Stimulated activated naive CD8-positive, alpha-beta T cell treated with anti-CD3 and anti-CD28 coated beads, Interleukin-15, Interleukin-2, amounts not matched to agents 100 ng/mL and 50 ng/mL, for 24 hours (primary cell): ENCODE results near the gene CHI3L2.

ENCODE experiments used
- H3K27ac Mint-ChIP-seq: one replicate; pipeline ENCODE4 v1.8.0; 2021; ENCODE audit warnings: mild to moderate bottlenecking, mixed read lengths
- H3K27me3 Mint-ChIP-seq: one replicate; pipeline ENCODE4 v1.8.0; 2021; ENCODE audit warnings: mixed read lengths
- H3K36me3 Mint-ChIP-seq: one replicate; pipeline ENCODE4 v1.8.0; 2021; ENCODE audit warnings: low read depth, mixed read lengths
- H3K4me1 Mint-ChIP-seq: one replicate; pipeline ENCODE4 v1.8.0; 2021; ENCODE audit warnings: low read depth, mixed read lengths
- H3K4me3 Mint-ChIP-seq: one replicate; pipeline ENCODE4 v1.8.0; 2021; ENCODE audit warnings: mild to moderate bottlenecking, mixed read lengths
- H3K9me3 Mint-ChIP-seq: one replicate; pipeline ENCODE4 v1.8.0; 2021; ENCODE audit warnings: mixed read lengths

CHI3L2 gene

DNA sequence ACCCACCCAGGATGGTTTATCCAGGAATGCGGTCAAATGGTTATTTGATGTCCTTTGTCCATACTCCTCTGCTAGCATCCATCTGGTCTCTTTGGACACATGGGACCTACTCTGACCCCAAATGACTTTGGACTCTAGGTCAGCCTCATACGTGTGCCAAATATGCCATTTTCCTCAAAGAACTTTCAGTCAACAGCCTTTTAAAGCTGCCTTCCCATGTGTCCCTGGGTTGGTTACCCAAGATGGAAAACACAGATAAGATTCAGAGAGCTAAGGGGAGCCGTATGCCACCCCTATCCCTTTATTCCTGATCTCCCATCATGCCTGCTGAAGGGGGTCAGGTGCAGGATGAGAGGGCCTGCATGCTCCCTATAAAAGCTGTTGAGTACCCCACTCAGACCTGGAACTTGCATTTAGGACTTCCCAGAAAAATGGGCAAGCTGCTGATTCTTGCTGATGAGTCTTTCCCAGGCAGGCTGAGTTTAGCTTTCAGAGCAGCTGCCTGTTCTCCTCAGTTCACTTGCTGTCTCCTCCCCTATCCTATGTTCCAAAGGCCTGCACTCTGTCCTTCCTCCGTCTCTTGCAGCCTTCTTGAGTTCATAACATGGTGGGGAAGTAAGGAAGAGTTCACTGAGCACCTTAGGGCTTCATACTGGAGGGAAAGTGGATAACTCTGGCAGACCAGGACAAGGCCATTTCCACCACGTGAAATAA, 19.8 kb downstream of the CHI3L2 start:
- H3K27ac Mint-ChIP-seq, result no peak overlapping the region
- no peaks in the 10 kb centered on the region for H3K27me3 Mint-ChIP-seq
- H3K9me3 Mint-ChIP-seq, result no peaks in the 10 kb centered on the region
- H3K4me3 Mint-ChIP-seq, result no peak overlapping the region
- no peaks in the 10 kb centered on the region for H3K36me3 Mint-ChIP-seq
- H3K4me1 Mint-ChIP-seq, result peaks cover 13% of the 10 kb centered on the region

DNA sequence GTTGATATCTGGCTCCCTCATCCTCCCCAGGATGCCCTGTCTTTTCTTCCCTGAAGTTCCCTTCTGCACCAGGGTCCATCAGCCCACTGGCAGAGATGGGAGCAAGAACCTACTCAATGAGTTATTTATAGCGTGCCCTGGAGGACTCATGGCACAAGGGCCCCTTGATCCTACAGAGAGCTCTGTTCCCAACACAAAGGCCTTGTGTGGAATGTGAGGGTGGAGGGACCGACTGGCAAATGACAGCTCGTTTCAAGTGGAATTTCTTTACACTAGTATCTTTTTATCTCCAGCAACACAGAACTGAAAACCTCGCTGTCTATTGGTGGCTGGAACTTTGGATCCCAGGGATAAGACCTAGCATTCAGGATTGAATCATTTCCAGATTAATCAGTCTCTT, 22.4 kb downstream of the CHI3L2 start:
- H3K27ac Mint-ChIP-seq, result no peak overlapping the region
- H3K4me3 Mint-ChIP-seq, result no peak overlapping the region
- H3K9me3 Mint-ChIP-seq, result no peaks in the 10 kb centered on the region
- no peaks in the 10 kb centered on the region for H3K27me3 Mint-ChIP-seq
- peaks cover 13% of the 10 kb centered on the region for H3K4me1 Mint-ChIP-seq
- H3K36me3 Mint-ChIP-seq, result no peaks in the 10 kb centered on the region

DNA sequence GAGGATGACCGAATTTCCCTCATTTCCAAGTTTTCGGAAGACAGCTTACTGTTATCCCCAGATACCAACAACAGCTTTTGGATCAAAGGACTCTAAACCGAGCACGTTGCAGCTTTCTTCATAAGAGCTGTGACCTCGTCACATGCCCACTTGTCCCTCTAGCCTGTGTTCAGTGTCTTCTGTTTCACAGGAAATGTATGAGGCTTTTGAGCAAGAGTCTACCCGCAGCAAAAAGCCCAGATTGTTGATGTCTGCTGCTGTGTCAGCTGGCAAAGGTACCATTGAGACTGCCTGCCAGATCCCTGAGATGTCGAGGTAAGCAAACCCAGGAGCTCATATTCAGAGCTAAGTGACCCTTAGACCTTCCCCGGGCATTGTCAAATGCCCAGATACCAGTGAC, 24.1 kb downstream of the CHI3L2 start:
- H3K4me3 Mint-ChIP-seq, result no peak overlapping the region
- H3K27ac Mint-ChIP-seq, result no peak overlapping the region
- H3K27me3 Mint-ChIP-seq, result no peaks in the 10 kb centered on the region
- H3K9me3 Mint-ChIP-seq, result no peaks in the 10 kb centered on the region
- H3K36me3 Mint-ChIP-seq, result no peaks in the 10 kb centered on the region
- H3K4me1 Mint-ChIP-seq, result peaks cover 13% of the 10 kb centered on the region

DNA sequence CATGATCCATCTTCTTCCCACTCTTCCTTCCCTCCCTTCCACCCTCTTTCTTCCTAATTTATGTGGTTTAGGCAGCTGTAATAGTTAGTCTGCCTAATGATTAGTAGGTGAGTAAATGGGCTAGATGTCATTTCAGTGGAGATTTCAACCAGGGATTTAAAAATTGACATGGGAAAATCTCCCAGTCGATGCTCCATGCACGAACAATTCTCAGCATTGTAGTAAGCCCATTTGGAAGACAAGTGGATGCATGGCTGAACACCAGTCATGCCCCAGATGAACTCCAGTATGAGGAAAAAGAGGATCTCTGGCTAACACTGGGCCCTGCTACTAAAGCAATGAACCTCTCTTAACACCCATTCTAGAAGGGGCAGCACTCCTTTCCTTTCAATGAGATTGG, 25.3 kb downstream of the CHI3L2 start:
- H3K27ac Mint-ChIP-seq, result no peak overlapping the region
- no peak overlapping the region for H3K4me3 Mint-ChIP-seq

DNA sequence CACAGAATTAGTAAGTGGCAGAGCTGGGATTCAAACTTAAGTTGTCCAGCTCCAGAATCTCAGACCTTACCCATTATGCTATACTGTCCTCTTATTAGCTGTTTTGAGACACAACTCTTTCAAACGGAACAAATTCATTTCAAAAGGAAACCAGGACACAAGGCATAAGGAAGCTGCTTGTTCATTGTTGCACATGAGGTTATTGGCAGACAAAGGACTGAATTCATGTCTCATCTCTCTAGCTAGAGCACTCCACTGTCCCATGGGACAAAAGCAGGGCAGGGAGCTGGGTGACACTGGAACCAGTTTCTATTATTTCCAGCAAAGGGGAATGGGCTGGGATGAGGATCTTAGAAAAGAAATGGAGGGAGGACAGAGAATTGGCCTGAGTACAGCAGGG, 26.4 kb downstream of the CHI3L2 start:
- Mint-ChIP-seq H3K36me3 (no peaks in the 10 kb centered on the region), H3K27ac (no peak overlapping the region), H3K9me3 (no peaks in the 10 kb centered on the region), H3K4me1 (peaks cover 13% of the 10 kb centered on the region), H3K4me3 (no peak overlapping the region), H3K27me3 (no peaks in the 10 kb centered on the region)

More for the DNA sequence above, 25.3 kb downstream of the CHI3L2 start:
- Mint-ChIP-seq H3K4me1 (peaks cover 13% of the 10 kb centered on the region), H3K27me3 (no peaks in the 10 kb centered on the region), H3K36me3 (no peaks in the 10 kb centered on the region), H3K9me3 (no peaks in the 10 kb centered on the region)

DNA sequence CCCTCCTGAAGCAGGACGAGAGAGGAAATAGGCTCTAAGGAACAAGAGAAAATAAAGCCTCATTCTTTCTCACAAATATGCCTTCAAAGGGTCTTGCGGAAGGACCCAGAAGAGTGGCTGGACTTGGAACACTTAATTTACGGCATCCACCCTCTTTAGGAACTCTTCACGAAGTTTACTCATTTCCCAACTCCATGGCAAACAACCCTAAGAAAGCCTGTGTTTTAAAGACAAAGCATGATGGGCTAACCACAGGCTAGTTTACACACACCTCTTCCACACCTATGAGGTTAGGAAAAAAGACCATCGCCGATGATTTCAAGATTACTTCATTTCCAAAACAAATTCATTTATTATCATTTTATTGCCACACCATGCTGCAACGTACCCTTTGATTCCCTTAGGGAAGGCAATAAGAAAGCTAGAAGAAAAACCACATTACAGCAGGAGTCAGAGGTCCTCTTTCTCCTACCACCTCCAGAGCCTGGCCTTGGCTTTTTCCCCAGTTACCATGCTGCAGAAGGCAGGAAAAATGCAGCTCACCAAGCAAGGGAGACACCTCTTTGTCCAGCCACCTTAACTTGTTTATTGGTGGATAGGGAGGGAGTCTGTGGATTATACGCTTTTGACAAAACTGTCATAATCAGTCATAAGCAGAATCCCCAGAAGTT, 29.6 kb downstream of the CHI3L2 start:
- Mint-ChIP-seq H3K4me3 (no peak overlapping the region), H3K9me3 (no peaks in the 10 kb centered on the region), H3K27ac (no peak overlapping the region), H3K27me3 (no peaks in the 10 kb centered on the region), H3K4me1 (peaks cover 2% of the 10 kb centered on the region), H3K36me3 (no peaks in the 10 kb centered on the region)

DNA sequence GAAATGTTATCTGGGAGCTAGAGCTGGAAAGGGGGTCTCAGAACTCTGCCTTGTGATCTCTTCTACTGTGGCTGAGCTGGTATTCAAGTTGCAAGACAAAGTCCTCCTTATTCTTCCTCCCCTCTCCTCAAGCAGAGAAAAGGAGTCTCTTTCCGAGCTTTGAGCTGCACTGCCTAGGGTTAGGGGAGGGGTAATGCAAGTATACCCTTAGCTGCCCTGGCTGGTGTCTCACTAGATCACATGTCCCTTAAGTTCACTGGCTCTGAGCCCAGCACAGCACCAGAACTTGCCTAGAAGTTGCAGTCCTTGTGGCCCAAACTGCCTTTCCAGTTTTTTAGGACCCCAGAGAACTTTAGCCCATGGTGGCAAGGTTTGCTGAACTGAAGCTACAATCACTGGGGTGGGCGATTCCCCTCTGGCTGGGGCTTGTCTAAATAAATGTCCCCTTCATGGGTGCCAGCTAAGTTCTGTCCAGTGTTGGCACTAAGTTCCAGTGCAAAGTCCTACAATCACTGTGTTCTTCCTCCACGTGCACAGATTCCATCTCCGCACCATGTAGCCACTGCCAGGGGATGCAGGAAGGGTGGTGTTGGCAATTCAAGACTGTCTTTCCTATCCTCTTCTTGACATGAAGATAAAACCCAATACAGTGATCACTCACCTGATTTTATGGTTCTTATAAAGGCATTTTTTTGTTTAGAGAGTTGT, 40.4 kb downstream of the CHI3L2 start:
- no peaks in the 10 kb centered on the region for H3K36me3 Mint-ChIP-seq
- H3K4me1 Mint-ChIP-seq, result peaks cover 10% of the 10 kb centered on the region
- no peak overlapping the region for H3K27ac Mint-ChIP-seq
- H3K27me3 Mint-ChIP-seq, result peaks cover 36% of the 10 kb centered on the region
- H3K4me3 Mint-ChIP-seq, result no peak overlapping the region
- peaks cover 32% of the 10 kb centered on the region for H3K9me3 Mint-ChIP-seq

DNA sequence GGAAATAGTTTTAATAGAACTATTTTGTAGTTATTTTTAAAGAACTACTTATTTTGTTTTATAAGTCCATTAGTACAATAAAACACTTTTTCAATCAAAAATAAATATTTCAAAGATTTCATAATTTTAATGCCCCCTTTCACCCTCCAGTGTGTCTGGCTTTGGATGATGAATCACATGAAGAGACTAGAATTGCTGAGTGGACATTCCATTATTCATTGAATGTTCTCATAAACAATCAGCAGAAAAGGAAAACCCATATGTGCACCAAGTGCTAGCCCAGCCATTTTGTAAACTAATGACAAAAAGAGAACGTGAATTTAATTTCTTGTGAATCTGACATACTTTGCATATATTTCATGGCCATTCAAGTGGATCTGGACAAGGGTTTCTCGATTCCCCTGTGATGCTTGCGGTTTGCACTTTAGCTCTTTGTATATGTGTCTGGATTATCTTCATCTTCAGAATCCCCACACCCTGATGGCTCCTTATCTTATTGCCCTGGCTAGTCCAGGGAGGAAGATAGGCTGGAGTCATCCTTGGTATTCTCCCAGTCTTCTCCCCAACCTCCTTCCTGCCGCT, 42.4 kb downstream of the CHI3L2 start:
- Mint-ChIP-seq H3K27ac (no peak overlapping the region), H3K4me1 (peaks cover 18% of the 10 kb centered on the region), H3K36me3 (no peaks in the 10 kb centered on the region), H3K9me3 (peaks cover 17% of the 10 kb centered on the region), H3K4me3 (no peak overlapping the region), H3K27me3 (peaks cover 36% of the 10 kb centered on the region)

DNA sequence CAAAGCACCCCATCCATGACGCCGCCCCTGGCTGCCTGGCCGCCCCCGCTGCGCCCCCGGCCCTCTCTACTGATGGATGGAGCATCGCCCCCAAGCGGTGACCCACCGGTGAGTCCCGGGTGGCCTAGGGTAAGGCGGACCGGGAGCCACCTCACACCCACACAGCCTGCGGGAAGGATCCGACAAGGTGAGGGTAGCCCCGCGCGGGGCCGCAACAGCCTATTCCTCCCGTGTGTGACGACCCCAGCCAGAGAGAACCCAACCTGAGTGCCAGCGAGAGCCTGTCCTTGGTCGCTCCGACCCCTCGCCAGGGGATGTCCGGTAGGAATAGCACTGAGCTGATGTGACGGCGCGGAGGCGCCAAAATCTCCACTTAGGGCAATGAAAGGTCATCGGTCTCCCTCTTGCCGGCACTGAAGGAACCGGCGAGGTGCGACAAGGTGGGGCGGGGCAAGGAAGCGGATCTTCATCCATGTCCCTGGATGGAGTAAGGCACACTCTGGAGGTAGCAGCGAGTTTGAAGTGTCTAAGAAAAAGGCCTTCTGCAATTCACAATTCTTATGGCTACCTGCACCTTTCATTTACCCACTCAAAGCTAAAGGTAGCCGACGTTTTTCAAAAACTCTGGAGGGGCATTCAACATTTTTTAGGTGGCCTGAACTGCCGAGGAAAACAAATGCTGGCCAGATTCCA, 43.4 kb downstream of the CHI3L2 start:
- peaks cover 33% of the 10 kb centered on the region for H3K27me3 Mint-ChIP-seq
- H3K27ac Mint-ChIP-seq, result no peak overlapping the region
- H3K4me1 Mint-ChIP-seq, result peaks cover 28% of the 10 kb centered on the region
- H3K36me3 Mint-ChIP-seq, result no peaks in the 10 kb centered on the region
- peaks cover 7% of the 10 kb centered on the region for H3K9me3 Mint-ChIP-seq
- peak overlapping the region; percentile 60 for H3K4me3 Mint-ChIP-seq

DNA sequence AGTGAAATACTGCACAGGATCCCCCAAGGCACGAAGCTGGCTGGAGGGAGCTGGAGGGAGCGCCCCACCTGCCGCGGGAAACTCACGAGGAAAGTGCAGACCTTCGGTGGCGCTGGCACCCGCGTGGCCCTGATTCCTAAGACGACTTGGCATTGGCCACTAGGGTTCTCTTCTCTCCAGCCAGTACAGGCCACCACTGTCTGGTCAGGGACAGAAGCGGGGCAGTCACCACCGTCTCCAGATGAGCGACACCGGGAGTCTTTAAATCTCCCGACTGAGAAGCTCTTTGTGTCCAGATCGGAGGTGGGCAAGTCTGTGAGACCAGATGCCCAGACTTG, 43.9 kb downstream of the CHI3L2 start:
- Mint-ChIP-seq H3K36me3 (no peaks in the 10 kb centered on the region), H3K4me3 (peak overlapping the region; percentile 60), H3K9me3 (peaks cover 2% of the 10 kb centered on the region), H3K4me1 (peaks cover 34% of the 10 kb centered on the region), H3K27me3 (peaks cover 33% of the 10 kb centered on the region), H3K27ac (no peak overlapping the region)

DNA sequence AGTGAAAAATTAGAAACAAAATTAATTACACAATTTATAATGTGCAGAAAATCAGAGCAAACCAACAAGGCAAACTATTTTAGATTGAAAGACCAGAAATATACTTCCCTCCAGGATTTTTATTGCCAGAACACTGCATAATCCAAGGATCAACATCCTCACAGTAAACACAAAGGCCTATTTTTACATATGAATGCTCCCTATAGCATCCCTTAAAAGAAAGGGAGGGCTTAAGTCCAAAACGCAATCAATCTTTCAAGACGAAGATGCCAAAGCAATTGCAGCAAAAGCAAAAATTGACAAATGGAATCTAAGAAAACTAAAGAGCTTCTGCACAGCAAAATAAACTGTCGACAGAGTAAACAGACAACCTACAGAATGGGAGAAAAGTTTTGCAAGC, 44.6 kb downstream of the CHI3L2 start:
- Mint-ChIP-seq H3K27me3 (peaks cover 33% of the 10 kb centered on the region), H3K4me3 (no peak overlapping the region)

DNA sequence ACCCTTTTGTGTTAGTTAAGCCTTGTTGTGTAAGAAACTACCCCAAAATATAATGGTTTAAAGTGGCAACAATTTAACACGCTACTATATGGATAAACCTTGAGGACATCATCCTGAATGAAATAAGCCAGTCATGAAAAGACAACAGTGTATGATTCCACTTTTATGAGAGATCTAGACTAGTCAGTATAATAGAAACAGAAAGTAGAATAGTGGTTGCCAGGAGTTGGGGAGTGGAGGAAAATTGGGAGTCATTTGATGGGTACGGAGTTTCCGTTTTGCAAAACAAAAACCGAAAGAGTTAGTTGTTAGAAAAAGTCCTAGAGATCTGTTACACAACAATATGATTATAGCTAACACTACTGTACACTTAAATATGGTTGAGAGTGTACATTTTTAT, 47.1 kb downstream of the CHI3L2 start:
- Mint-ChIP-seq H3K27me3 (peaks cover 29% of the 10 kb centered on the region), H3K4me1 (peaks cover 49% of the 10 kb centered on the region), H3K4me3 (peak overlapping the region; percentile 50), H3K27ac (peak overlapping the region; percentile 86), H3K9me3 (peaks cover 8% of the 10 kb centered on the region), H3K36me3 (no peaks in the 10 kb centered on the region)

More for the DNA sequence above, 44.6 kb downstream of the CHI3L2 start:
- H3K9me3 Mint-ChIP-seq, result no peaks in the 10 kb centered on the region
- no peaks in the 10 kb centered on the region for H3K36me3 Mint-ChIP-seq
- peaks cover 37% of the 10 kb centered on the region for H3K4me1 Mint-ChIP-seq
- no peak overlapping the region for H3K27ac Mint-ChIP-seq

DNA sequence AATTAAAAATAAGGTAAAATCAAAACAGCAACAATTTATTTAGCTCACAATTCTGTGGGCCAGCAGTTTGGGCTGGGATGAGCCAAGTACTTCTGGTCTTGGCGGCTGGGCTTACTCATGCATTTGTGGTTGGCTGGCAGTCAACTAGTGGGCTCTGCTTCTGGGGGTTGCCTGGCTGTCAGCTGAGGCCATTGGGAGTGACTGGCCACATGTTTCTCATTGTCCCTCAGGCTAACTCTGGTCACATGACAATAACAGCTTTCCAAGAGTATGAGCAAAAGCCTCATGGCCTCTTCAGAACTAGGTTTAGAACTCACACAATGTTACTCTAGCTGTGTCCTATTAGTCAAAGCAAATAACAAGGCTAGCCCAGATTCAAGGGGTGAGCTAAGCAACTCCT, 47.6 kb downstream of the CHI3L2 start:
- Mint-ChIP-seq H3K4me3 (no peak overlapping the region), H3K27ac (peak overlapping the region; percentile 86)

DNA sequence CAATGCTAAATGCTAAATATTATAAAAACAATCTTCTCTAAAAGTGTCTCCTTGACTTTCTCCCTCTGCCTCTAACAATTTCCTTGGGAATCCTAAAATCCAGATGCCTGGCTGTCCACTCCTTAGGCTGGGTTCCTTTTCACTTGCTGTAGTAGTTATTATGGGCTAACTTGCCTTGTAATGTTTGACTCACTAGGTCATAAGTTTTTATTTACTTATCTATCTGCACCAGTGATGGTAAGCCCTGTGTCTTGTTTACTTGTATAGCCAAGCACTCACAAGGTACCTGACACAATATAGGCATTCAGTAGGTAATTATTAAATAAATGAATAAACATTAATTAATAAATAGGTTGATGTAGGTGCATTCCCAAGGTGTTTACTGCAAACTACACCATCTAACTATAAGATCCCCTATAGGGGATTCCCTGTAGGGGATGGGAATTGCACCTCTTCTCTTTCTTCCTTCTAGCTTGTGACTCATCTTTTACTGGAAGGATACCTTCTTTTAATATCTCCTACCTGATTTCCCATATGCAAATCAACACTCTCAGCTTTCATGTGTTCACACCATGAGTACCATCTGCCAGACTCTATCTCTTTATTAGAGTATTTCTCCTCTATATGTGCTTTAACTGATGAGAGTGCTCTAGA, 48.4 kb downstream of the CHI3L2 start:
- Mint-ChIP-seq H3K9me3 (peaks cover 8% of the 10 kb centered on the region), H3K27me3 (peaks cover 20% of the 10 kb centered on the region), H3K4me1 (peaks cover 47% of the 10 kb centered on the region), H3K4me3 (peak overlapping the region; percentile 28), H3K36me3 (no peaks in the 10 kb centered on the region), H3K27ac (peak overlapping the region; percentile 76)

More for the DNA sequence above, 47.6 kb downstream of the CHI3L2 start:
- peaks cover 49% of the 10 kb centered on the region for H3K4me1 Mint-ChIP-seq
- no peaks in the 10 kb centered on the region for H3K36me3 Mint-ChIP-seq
- H3K27me3 Mint-ChIP-seq, result peaks cover 25% of the 10 kb centered on the region
- peaks cover 8% of the 10 kb centered on the region for H3K9me3 Mint-ChIP-seq
